HL-60/S4 (cell line): ENCODE measurements around the gene TANC1.

Experiments
- in situ Hi-C: fragments of 300-500 bp; cut with MboI; formaldehyde crosslinking; loops from 2 replicates; pipeline ENCODE4 v1.14.3; 2022; ENCODE audit warnings: low sequenced_read_pairs

Gene TANC1

GRCh38 chr2:158960193-158960592, 8.2 kb upstream of the TANC1 start:
- in situ Hi-C loops: no loop called here

GRCh38 chr2:158962074-158962473, 6.4 kb upstream of the TANC1 start:
- in situ Hi-C loops: no loop called here

- in situ Hi-C loops: no loop called here
Measured at GRCh38 chr2:158963071-158963470, 5.4 kb upstream of the TANC1 start.

GRCh38 chr2:158965107-158965506, 3.3 kb upstream of the TANC1 start:
- in situ Hi-C loops: no loop called here

GRCh38 chr2:158965641-158966040, 2.8 kb upstream of the TANC1 start:
- in situ Hi-C loops: no loop called here

GRCh38 chr2:158966312-158966711, 2.1 kb upstream of the TANC1 start:
- in situ Hi-C loops: no loop called here

GRCh38 chr2:158967114-158967730, 1.2 kb upstream of the TANC1 start:
- in situ Hi-C loops: no loop called here

- in situ Hi-C loops: no loop called here
Measured at GRCh38 chr2:158967731-158968395, 577 bp upstream of the TANC1 start.

GRCh38 chr2:158969162-158969714, 798 bp downstream of the TANC1 start:
- in situ Hi-C loops: no loop called here

GRCh38 chr2:158969715-158970240, 1.3 kb downstream of the TANC1 start:
- in situ Hi-C loops: no loop called here

GRCh38 chr2:158970241-158970751, 1.9 kb downstream of the TANC1 start:
- in situ Hi-C loops: no loop called here

- in situ Hi-C loops: no loop called here
Measured at GRCh38 chr2:158973116-158973956, 4.9 kb downstream of the TANC1 start.

- in situ Hi-C loops: no loop called here
Measured at GRCh38 chr2:158975271-158975921, 7.0 kb downstream of the TANC1 start.

- in situ Hi-C loops: no loop called here
Measured at GRCh38 chr2:158979772-158980171, 11.3 kb downstream of the TANC1 start.

GRCh38 chr2:158984604-158985135, 16.2 kb downstream of the TANC1 start:
- in situ Hi-C loops: no loop called here

- in situ Hi-C loops: no loop called here
Measured at GRCh38 chr2:158988501-158988900, 20.1 kb downstream of the TANC1 start.

GRCh38 chr2:158989165-158989564, 20.7 kb downstream of the TANC1 start:
- in situ Hi-C loops: no loop called here

- in situ Hi-C loops: no loop called here
Measured at GRCh38 chr2:158990397-158991214, 22.2 kb downstream of the TANC1 start.

GRCh38 chr2:158993030-158993429, 24.6 kb downstream of the TANC1 start:
- in situ Hi-C loops: no loop called here
